ENCODE data around the gene SCRN1.

- TF ChIP-seq, protein P1, sequence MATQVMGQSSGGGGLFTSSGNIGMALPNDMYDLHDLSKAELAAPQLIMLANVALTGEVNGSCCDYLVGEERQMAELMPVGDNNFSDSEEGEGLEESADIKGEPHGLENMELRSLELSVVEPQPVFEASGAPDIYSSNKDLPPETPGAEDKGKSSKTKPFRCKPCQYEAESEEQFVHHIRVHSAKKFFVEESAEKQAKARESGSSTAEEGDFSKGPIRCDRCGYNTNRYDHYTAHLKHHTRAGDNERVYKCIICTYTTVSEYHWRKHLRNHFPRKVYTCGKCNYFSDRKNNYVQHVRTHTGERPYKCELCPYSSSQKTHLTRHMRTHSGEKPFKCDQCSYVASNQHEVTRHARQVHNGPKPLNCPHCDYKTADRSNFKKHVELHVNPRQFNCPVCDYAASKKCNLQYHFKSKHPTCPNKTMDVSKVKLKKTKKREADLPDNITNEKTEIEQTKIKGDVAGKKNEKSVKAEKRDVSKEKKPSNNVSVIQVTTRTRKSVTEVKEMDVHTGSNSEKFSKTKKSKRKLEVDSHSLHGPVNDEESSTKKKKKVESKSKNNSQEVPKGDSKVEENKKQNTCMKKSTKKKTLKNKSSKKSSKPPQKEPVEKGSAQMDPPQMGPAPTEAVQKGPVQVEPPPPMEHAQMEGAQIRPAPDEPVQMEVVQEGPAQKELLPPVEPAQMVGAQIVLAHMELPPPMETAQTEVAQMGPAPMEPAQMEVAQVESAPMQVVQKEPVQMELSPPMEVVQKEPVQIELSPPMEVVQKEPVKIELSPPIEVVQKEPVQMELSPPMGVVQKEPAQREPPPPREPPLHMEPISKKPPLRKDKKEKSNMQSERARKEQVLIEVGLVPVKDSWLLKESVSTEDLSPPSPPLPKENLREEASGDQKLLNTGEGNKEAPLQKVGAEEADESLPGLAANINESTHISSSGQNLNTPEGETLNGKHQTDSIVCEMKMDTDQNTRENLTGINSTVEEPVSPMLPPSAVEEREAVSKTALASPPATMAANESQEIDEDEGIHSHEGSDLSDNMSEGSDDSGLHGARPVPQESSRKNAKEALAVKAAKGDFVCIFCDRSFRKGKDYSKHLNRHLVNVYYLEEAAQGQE (IDR thresholded peaks at IDR 0.05; ENCODE audit: borderline replicate concordance): no peak
- TF ChIP-seq CTCF (IDR thresholded peaks at IDR 0.05; ENCODE audit: poor library complexity, severe bottlenecking): no peak
- TF ChIP-seq POLR2AphosphoS5 (IDR thresholded peaks at IDR 0.05): no peak
These were observed 15.3 kb downstream of the SCRN1 start for GRCh38 chr7:29974286-29974685.

Data from neural cell (in vitro differentiated cells).